Measurements from ENCODE around the gene FNBP1. TPM values are rescaled to one million over a fixed set of nuclear protein-coding genes. Genes with fewer than 3 reads are reported as not detected.
A peak's percentile ranks its signal among the peaks of the same experiment; 100 is the strongest.

Gene FNBP1
- total RNA-seq, 1 donor, result 41.9 TPM

DNA sequence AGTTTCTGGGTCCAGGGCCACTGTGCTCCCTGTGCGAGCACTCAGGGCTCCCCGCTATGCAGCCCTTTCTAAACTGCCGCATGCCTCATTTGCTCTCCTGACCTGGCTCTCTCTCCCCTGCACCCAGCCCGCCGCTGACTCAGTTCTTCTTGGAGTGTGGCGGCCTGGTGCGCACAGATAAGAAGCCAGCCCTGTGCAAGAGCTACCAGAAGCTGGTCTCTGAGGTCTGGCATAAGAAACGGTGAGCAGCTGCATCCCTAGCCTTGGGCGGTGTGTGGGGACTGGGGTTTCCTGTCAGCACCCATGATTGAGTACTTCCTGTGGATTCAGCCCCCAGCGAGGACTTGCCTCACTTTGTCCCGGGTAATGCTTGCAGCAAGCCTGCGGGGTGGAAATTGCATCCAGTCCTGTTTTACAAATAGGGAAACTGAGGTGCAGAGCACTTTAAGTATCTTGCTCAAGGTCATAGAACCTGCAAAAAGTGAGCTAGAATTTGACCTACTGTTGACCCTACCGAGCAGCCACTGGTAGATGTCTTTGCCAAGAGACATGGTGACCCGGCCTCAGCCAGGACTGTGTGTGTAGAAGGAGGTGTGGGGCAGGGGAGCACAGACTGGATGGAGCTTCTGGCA is 179.8 kb downstream of the FNBP1 start:
- TF ChIP-seq, protein P1, sequence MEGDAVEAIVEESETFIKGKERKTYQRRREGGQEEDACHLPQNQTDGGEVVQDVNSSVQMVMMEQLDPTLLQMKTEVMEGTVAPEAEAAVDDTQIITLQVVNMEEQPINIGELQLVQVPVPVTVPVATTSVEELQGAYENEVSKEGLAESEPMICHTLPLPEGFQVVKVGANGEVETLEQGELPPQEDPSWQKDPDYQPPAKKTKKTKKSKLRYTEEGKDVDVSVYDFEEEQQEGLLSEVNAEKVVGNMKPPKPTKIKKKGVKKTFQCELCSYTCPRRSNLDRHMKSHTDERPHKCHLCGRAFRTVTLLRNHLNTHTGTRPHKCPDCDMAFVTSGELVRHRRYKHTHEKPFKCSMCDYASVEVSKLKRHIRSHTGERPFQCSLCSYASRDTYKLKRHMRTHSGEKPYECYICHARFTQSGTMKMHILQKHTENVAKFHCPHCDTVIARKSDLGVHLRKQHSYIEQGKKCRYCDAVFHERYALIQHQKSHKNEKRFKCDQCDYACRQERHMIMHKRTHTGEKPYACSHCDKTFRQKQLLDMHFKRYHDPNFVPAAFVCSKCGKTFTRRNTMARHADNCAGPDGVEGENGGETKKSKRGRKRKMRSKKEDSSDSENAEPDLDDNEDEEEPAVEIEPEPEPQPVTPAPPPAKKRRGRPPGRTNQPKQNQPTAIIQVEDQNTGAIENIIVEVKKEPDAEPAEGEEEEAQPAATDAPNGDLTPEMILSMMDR (IDR thresholded peaks at IDR 0.05; ENCODE audit: insufficient read depth, low read depth, low read length), result no peak
- DNase-seq (ENCODE audit: low read depth), result peak; percentile 85
- H3K4me3 ChIP-seq (ENCODE audit: low read depth, low read length), result no peak overlapping the region

DNA sequence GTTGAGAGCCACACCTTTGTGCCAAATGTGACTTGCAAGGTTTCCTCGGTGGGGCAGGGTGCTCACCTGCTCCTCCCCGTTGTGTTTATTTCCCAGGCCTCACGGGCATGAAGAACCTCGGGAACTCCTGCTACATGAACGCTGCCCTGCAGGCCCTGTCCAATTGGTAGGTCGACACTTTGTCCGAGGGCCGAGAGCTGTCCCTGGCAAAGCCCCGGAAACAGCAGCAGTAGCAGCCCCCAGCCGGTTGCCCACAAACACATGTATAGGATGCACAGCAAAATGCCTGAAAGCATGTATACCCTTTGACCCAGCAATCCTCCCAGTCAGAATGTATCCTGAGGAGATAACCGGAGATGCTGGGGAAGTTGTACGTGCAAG is 181.6 kb downstream of the FNBP1 start:
- H3K4me3 ChIP-seq (ENCODE audit: low read depth, low read length), result no peak overlapping the region
- no peak for DNase-seq (ENCODE audit: low read depth)
- TF ChIP-seq, protein P1 (IDR thresholded peaks at IDR 0.05; ENCODE audit: insufficient read depth, low read depth, low read length), result no peak

DNA sequence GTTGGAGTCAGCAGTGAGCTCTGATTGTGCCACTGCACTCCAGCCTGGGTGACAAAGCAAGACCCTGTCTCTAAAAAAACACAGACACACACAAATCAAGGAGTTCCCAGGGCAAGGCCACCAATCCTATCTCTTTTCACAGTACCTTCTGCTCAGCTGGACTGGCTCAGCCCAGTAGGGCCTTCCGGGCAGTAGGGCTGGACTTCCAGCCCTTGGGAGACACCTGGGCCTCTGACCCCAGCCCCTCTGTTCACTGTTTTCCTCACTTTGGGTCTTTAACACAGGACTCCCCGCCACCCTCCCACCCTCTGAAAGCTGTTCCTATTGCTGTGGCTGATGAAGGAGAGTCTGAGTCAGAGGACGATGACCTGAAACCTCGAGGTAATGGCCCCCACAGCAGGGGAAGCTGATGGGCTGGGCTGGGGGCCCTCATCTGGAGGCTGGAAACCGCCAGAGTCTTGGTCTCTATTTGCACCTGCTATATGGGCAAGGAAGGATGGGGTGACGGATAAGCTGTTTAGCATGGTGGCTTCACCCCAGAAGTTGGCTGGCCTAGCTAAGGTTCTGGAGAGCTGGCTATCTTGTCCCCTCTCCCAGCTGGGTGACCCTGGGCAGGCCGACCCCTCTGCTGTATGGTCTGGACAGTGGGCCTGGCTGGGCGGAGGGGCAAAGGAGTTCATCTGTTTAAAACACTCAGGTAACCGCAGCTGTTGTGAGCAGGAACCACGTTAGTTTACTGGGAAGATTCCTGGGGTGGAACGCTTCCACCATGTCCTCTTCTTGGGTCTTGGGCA is 182.1 kb downstream of the FNBP1 start:
- TF ChIP-seq, protein P1 (IDR thresholded peaks at IDR 0.05; ENCODE audit: insufficient read depth, low read depth, low read length), result no peak
- no peak for DNase-seq (ENCODE audit: low read depth)
- no peak overlapping the region for H3K4me3 ChIP-seq (ENCODE audit: low read depth, low read length)

DNA sequence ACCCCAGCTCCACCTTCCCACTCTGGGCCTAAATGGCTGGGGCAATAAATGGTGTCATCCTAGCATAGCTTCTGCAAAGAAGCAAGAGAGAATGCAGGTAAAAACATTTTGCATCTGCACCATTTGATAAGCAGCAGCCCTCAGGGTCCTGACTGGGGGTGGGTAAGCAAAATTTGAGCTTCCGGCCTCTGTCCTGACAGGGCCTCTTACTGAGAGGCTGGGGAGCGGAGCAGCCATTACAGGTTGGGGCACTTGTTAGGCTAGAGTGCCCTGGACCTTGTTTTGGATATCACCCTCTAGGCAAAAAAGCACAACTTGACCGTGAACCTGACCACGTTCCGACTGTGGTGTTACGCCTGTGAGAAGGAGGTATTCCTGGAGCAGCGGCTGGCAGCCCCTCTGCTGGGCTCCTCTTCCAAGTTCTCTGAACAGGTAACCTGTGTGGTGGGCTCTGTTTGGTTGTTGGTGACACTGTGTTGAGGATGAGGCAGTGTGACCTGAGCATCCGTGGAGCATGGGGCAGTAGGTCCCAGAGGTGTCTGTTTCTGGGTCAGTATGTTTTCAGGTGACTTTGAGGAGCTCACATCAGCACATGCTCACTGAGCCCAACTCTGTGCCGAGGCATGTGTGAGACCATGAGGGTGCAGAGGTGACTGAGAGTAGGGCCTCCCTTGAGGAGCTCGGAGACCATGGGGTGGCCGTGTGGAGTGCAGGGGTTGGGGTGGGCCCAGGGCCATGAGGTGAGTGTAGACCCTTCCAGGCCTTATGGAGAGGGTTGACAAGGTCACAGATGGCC is 184.6 kb downstream of the FNBP1 start:
- TF ChIP-seq, protein P1 (IDR thresholded peaks at IDR 0.05; ENCODE audit: insufficient read depth, low read depth, low read length), result no peak
- no peak for DNase-seq (ENCODE audit: low read depth)
- H3K4me3 ChIP-seq (ENCODE audit: low read depth, low read length), result no peak overlapping the region

DNA sequence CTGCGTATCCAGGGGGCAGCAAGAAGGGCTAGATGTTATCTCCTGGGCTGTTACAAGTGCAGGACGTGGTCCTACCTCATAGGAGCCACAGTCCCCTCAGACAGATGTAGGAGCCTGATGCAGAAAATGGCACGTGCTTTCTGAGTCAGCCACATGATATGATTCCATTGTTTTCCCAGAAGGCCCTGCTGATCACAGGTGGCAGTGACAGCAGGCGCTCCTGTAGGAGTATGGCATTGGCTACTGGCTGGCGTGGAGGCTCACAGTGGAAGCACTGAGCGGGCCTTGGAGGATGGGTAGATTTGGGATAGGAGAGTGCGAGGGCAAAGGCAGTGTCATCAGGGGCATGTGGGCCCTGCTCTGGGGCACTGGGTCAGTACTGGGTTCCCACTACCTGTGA is 185.8 kb downstream of the FNBP1 start:
- no peak for DNase-seq (ENCODE audit: low read depth)
- TF ChIP-seq, protein P1 (IDR thresholded peaks at IDR 0.05; ENCODE audit: insufficient read depth, low read depth, low read length), result no peak
- H3K4me3 ChIP-seq (ENCODE audit: low read depth, low read length), result no peak overlapping the region

DNA sequence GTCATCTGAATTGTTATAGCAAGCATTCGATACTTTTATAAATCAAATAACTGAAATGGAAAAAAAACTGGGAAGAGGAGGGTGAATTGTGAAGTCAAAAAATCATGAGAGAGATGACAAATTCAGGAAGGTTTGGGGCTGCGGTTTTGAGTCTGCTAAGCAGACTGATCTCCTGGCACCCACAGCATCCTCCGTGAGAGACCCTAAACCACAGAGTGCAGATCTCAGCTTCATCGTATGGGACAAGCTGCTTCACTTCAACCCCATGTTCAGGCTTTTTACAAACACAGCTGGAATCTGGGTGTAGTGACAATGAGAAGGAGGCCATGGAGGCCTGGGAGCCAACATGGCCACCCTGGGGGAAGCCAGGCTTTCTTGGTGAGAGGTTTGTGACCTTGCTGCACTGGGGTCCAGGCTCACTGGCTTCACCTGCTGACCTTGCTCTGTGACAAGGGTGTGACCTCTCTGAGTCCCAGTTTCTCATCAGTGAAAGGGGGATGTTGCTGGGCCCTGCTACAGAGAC is 188.3 kb downstream of the FNBP1 start:
- no peak for DNase-seq (ENCODE audit: low read depth)
- TF ChIP-seq, protein P1 (IDR thresholded peaks at IDR 0.05; ENCODE audit: insufficient read depth, low read depth, low read length), result no peak
- H3K4me3 ChIP-seq (ENCODE audit: low read depth, low read length), result no peak overlapping the region

Data from fibroblast of villous mesenchyme (primary cell).